Measurements from ENCODE around the gene PRDM15. TPM values are rescaled to one million over a fixed set of nuclear protein-coding genes. Genes with fewer than 3 reads are reported as not detected.

Gene PRDM15
- total RNA-seq, 5 donors from 2014 or later (not counting 1 experiment from before 2014, with no cell fraction given) = 17.8 to 22.0 (median 20.7) TPM

DNA sequence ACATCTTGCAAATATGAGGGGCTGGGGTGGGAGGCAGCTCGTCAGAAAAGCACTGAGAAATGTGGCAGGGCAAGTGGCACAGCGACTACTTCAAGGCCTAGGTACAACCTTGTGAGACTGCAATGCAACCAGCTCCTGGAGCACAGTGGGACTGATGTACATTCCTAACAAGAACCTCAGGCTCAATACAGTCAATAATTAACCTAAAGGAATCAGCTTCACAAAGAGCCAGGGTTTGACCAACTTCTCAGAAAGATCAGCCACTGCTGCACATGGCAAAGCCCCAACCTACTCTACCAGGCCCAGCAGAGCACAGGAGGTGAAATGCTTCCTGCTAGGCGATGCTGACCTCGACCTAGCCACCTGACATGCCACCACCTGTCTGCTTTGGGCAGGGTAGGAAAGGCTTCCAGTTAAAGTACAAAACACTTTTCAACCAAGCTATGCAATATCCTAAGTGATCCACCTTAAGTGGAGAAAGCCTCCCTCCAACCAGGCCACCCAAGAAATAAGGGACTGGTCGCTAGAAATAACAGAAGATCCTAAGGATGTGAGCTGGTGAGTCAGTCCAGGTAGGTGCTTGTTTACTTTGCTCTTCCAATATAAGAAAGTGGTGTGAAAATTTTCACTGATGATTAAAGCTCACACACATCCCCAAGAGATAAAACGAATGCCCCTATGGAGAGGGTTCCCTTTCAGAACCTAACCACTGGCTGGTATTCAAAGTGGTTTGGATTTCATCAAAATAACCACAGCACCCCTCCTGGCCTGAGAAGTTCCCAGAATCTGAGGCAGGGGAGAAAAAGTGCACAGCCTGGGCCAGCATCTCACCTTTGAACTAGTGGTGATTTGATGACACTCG, 114.4 kb downstream of the PRDM15 start:
- H3K27ac ChIP-seq (ENCODE audit: low read length) = no peak overlapping the region
- Mint-ChIP-seq H3K36me3 (no peaks in the 10 kb centered on the region), H3K27me3 (peaks cover 55 to 87% of the 10 kb centered on the region in 2 donors), H3K4me3 (peak overlapping the region in 1 of 3 donors; percentile 63), H3K9me3 (no peaks in the 10 kb centered on the region), H3K4me1 (peaks cover 33 to 44% (median 33%) of the 10 kb centered on the region in 3 donors), H3K27ac (no peak overlapping the region)
- H3K4me1 ChIP-seq (ENCODE audit: control insufficient read depth in 1 of 2, extremely low read depth in 1 of 2, insufficient read depth in 2 of 2, low read length in 2 of 2) = peaks cover 26 to 39% of the 10 kb centered on the region in 2 experiments
- ChIA-PET CTCF (no interaction called here), POLR2A (interaction anchor here in 1 of 2 donors (0.7 kb wide), 1 partner anchor 20 kb away, joined by 3 read pairs; no protein-coding TSS in a partner anchor)
- H3K9me3 ChIP-seq = no peaks in the 10 kb centered on the region
- ATAC-seq (replicated peaks in 1 of 4) (no peak), DNase-seq (no peak)
- peaks cover 15 to 90% of the 10 kb centered on the region in 2 experiments for H3K27me3 ChIP-seq (replicated peaks in 1 of 2; ENCODE audit: control insufficient read depth in 2 of 2, extremely low read depth in 1 of 2, insufficient read depth in 2 of 2, low read length in 1 of 2)
- H3K36me3 ChIP-seq (ENCODE audit: control insufficient read depth in 2 of 2, extremely low read depth in 1 of 2, insufficient read depth in 1 of 2, low read length in 1 of 2) = no peaks in the 10 kb centered on the region
- WGBS (ENCODE audit: insufficient coverage) = 68% methylated on average over 5 of the region's 7 CpGs
- H3K4me3 ChIP-seq (ENCODE audit: control insufficient read depth in 1 of 2, extremely low read depth in 1 of 2, low read length in 1 of 2) = no peak overlapping the region

DNA sequence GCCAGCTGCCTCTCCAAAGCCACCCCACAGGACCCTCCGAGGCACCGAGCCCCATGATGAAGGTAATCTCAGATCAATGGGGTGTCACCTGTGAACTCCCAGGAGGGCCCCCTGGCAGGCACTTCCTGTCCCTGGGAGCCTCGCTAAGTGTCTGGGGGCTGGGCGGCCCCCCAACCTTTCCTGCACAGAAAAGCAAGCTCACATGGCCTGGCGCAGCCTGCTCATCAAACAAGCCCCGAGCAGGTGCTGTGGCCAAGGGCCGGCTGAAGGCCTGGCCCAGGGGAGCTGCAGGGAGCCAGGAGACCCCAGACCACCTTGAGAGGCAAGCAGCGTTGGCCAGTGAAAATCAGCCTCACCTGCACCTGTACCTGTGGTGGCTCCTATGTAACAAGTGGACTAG, 115.1 kb downstream of the PRDM15 start:
- Histone ChIP-seq H3K4me1 (ENCODE audit: control insufficient read depth in 1 of 2, extremely low read depth in 1 of 2, insufficient read depth in 2 of 2, low read length in 2 of 2) (peaks cover 26 to 37% of the 10 kb centered on the region in 2 experiments), H3K27me3 (replicated peaks in 1 of 2; ENCODE audit: control insufficient read depth in 2 of 2, extremely low read depth in 1 of 2, insufficient read depth in 2 of 2, low read length in 1 of 2) (peaks cover 14 to 90% of the 10 kb centered on the region in 2 experiments), H3K27ac (ENCODE audit: low read length) (no peak overlapping the region), H3K4me3 (ENCODE audit: control insufficient read depth in 1 of 2, extremely low read depth in 1 of 2, low read length in 1 of 2) (no peak overlapping the region), H3K9me3 (no peaks in the 10 kb centered on the region), H3K36me3 (ENCODE audit: control insufficient read depth in 2 of 2, extremely low read depth in 1 of 2, insufficient read depth in 1 of 2, low read length in 1 of 2) (no peaks in the 10 kb centered on the region)
- WGBS (ENCODE audit: insufficient coverage) = 66% methylated on average over 8 of the region's 8 CpGs
- Mint-ChIP-seq H3K4me1 (peaks cover 31 to 41% (median 32%) of the 10 kb centered on the region in 3 donors), H3K4me3 (no peak overlapping the region), H3K9me3 (no peaks in the 10 kb centered on the region), H3K27ac (no peak overlapping the region), H3K27me3 (peaks cover 53 to 87% of the 10 kb centered on the region in 2 donors), H3K36me3 (no peaks in the 10 kb centered on the region)
- ATAC-seq (replicated peaks in 1 of 4) = no peak
- no peak for DNase-seq
- ChIA-PET POLR2A (interaction anchor here in 1 of 2 donors (0.7 kb wide), 1 partner anchor 19 kb away, joined by 3 read pairs; no protein-coding TSS in a partner anchor), CTCF (no interaction called here)

DNA sequence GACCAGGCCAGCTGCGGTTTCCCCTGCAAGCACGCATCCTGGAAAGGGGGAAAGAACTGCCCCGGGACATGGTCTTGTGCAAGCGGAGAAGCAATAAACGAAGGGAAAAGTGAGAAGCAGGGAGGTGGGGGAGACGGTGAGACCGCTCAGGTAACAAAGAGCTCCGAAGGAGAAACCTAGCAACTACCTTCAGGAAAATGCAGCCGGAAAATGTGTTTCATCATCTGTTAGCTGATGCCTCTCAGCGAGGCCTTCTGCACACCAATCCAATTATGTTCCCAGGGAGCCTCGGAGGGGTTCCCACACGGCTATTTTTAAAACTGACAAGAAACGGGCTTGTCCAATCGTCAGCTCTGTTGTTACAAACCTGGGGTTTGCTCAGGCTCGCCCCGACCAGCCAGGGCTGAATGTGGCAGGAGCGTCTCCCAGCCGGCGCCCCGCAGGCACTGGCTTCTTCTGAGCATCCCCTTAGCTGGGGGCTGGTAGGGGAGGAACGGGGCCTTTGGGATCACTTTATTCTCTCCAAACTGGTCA, 115.7 kb downstream of the PRDM15 start:
- no peak overlapping the region for H3K4me3 ChIP-seq (ENCODE audit: control insufficient read depth in 1 of 2, extremely low read depth in 1 of 2, low read length in 1 of 2)
- no peaks in the 10 kb centered on the region for H3K9me3 Mint-ChIP-seq
- CTCF ChIA-PET = interaction anchor here in 1 of 2 donors (0.5 kb wide), 1 partner anchor 480 kb away, joined by 4 read pairs; no protein-coding TSS in a partner anchor

DNA sequence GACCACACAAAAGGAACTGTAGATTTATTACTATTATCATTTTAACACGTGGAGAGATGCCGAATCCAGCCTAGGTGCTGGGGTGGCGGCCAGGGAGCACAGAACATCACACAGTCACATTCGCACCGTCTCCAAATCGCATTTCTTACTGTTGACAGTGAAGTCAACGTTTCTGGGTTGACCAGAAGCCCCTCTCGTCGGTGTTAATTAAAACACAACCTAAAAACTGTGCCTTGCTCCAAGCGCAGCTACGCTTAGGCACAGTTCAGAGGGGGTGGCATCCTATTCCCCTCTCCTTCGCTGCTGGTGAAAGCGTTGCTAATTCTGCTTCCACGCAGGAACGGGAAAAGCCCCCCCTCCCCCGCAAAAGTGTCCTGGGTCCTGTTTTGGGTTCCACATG, 116.4 kb downstream of the PRDM15 start:
- Histone ChIP-seq H3K4me3 (ENCODE audit: control insufficient read depth in 1 of 2, extremely low read depth in 1 of 2, low read length in 1 of 2) (no peak overlapping the region), H3K27me3 (replicated peaks in 1 of 2; ENCODE audit: control insufficient read depth in 2 of 2, extremely low read depth in 1 of 2, insufficient read depth in 2 of 2, low read length in 1 of 2) (peaks cover 12 to 85% of the 10 kb centered on the region in 2 experiments), H3K4me1 (ENCODE audit: control insufficient read depth in 1 of 2, extremely low read depth in 1 of 2, insufficient read depth in 2 of 2, low read length in 2 of 2) (peaks cover 20 to 26% of the 10 kb centered on the region in 2 experiments), H3K9me3 (no peaks in the 10 kb centered on the region), H3K36me3 (ENCODE audit: control insufficient read depth in 2 of 2, extremely low read depth in 1 of 2, insufficient read depth in 1 of 2, low read length in 1 of 2) (no peaks in the 10 kb centered on the region), H3K27ac (ENCODE audit: low read length) (no peak overlapping the region)
- 51% methylated on average over 10 of the region's 16 CpGs for WGBS (ENCODE audit: insufficient coverage)
- ATAC-seq (replicated peaks in 1 of 4) (no peak), DNase-seq (no peak)
- POLR2A ChIA-PET = no interaction called here
- CTCF ChIA-PET = no interaction called here
- Mint-ChIP-seq H3K27ac (no peak overlapping the region), H3K27me3 (peaks cover 47 to 75% of the 10 kb centered on the region in 2 donors), H3K36me3 (no peaks in the 10 kb centered on the region), H3K9me3 (no peaks in the 10 kb centered on the region), H3K4me1 (peaks cover 19 to 29% (median 19%) of the 10 kb centered on the region in 3 donors), H3K4me3 (no peak overlapping the region)

More for the DNA sequence above, 115.7 kb downstream of the PRDM15 start:
- Histone ChIP-seq H3K36me3 (ENCODE audit: control insufficient read depth in 2 of 2, extremely low read depth in 1 of 2, insufficient read depth in 1 of 2, low read length in 1 of 2) (no peaks in the 10 kb centered on the region), H3K27ac (ENCODE audit: low read length) (no peak overlapping the region), H3K4me1 (ENCODE audit: control insufficient read depth in 1 of 2, extremely low read depth in 1 of 2, insufficient read depth in 2 of 2, low read length in 2 of 2) (peaks cover 26 to 33% of the 10 kb centered on the region in 2 experiments), H3K27me3 (replicated peaks in 1 of 2; ENCODE audit: control insufficient read depth in 2 of 2, extremely low read depth in 1 of 2, insufficient read depth in 2 of 2, low read length in 1 of 2) (peaks cover 12 to 90% of the 10 kb centered on the region in 2 experiments), H3K9me3 (no peaks in the 10 kb centered on the region)
- no peak overlapping the region for H3K4me3 Mint-ChIP-seq
- H3K27me3 Mint-ChIP-seq = peaks cover 50 to 82% of the 10 kb centered on the region in 2 donors
- no peak for DNase-seq
- no peak for ATAC-seq (replicated peaks in 1 of 4)
- H3K4me1 Mint-ChIP-seq = peaks cover 26 to 36% (median 26%) of the 10 kb centered on the region in 3 donors
- no peaks in the 10 kb centered on the region for H3K36me3 Mint-ChIP-seq
- H3K27ac Mint-ChIP-seq = no peak overlapping the region
- 60% methylated on average over 6 of the region's 21 CpGs for WGBS (ENCODE audit: insufficient coverage)
- POLR2A ChIA-PET = no interaction called here

DNA sequence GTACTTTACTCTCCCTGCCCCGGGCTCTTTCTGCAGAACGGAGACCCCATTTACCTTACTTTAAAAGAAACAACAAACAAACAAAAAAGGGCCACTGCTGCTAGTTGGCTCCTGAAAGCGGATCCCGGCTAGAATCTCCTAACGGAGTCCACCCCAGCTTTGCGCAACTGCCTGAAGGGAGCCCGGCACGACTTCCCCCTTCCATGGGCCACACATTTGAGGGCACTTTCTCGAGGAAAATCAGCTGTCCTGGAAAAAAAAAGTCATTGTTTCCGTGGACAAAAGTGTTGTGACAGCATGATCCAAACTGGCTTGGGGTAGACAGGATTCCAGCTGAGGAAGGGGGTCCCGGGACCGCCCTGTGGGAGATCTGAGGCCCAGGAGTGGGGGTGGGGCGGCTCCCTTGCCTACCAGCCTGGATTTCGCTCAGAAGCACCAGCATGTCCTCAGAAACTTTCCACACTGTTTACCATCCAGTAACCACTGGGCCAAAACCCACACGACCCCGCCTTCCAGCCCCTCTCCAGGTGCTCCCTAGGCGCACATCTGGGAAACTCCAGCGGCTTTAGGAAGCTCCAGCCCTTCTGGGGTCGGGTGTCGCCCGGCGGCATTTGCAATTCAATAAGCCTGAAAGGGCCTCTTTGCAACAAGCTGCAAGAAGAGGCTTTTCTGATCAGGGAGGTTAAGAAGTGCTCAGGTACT, 117.1 kb downstream of the PRDM15 start:
- ATAC-seq (replicated peaks in 1 of 4) = no peak
- ChIA-PET CTCF (no interaction called here), POLR2A (no interaction called here)
- no peak for DNase-seq
- Mint-ChIP-seq H3K27ac (peak overlapping the region in 1 of 2 donors; percentile 31), H3K27me3 (peaks cover 40 to 69% of the 10 kb centered on the region in 2 donors), H3K36me3 (no peaks in the 10 kb centered on the region), H3K4me3 (peak overlapping the region in 1 of 3 donors; percentile 45), H3K4me1 (peaks cover 12 to 22% (median 13%) of the 10 kb centered on the region in 3 donors), H3K9me3 (no peaks in the 10 kb centered on the region)
- H3K27ac ChIP-seq (ENCODE audit: low read length) = no peak overlapping the region
- peaks cover 11 to 80% of the 10 kb centered on the region in 2 experiments for H3K27me3 ChIP-seq (replicated peaks in 1 of 2; ENCODE audit: control insufficient read depth in 2 of 2, extremely low read depth in 1 of 2, insufficient read depth in 2 of 2, low read length in 1 of 2)
- WGBS (ENCODE audit: insufficient coverage) = 24% methylated on average over 12 of the region's 22 CpGs
- no peak overlapping the region for H3K4me3 ChIP-seq (ENCODE audit: control insufficient read depth in 1 of 2, extremely low read depth in 1 of 2, low read length in 1 of 2)
- H3K36me3 ChIP-seq (ENCODE audit: control insufficient read depth in 2 of 2, extremely low read depth in 1 of 2, insufficient read depth in 1 of 2, low read length in 1 of 2) = no peaks in the 10 kb centered on the region
- H3K9me3 ChIP-seq = no peaks in the 10 kb centered on the region
- H3K4me1 ChIP-seq (ENCODE audit: control insufficient read depth in 1 of 2, extremely low read depth in 1 of 2, insufficient read depth in 2 of 2, low read length in 2 of 2) = peaks cover 14 to 20% of the 10 kb centered on the region in 2 experiments
